GM21360 (cell line): ENCODE measurements around the gene APBA3.

Experiments
- ATAC-seq: cut with Tn5 transposase; IDR thresholded peaks from one replicate; pipeline ENCODE4 v1.9.1; 2021; ENCODE audit warnings: mild to moderate bottlenecking, moderate library complexity; ENCODE audit not compliant: unreplicated experiment

Gene APBA3

DNA sequence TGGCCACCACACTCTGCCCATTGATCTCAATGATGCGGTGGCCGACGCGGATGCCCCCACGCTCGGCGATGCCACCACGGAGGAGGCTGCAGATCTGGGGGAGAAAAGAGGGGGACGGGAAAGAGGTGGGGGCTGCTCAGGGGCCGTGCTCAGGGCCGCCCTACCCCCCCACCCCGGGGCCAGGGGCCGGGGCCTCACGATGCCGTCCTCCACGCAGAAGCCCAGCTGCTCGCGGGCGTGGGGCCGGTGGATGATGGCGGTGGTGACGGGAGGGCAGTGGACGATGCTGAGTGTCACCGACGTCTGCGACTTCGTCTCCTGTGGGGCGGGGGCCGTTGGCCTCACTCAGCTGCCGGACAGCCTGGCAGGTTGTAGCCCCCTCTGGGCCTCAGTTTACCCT is 10.3 kb downstream of the APBA3 start:
- ATAC-seq: no peak

DNA sequence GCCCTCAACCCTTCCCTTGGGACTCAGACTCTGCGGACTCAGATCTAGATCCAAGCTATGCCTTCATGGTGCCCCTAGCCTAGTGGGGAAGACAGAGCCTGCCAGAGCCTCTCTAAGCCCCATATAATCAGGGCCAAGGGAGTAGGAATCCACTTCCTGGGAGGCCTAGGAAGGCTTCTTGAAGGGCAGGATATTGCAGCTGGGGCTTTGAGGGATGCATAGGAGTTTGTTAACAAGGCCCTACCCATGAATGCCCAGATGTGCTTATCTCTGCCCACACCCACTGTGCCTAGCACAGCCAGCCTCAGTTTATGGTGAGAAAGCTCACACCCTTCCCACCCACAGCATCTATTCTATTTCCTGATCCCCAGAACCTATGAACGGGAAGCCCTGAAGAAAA is 11.3 kb downstream of the APBA3 start:
- ATAC-seq: no peak

DNA sequence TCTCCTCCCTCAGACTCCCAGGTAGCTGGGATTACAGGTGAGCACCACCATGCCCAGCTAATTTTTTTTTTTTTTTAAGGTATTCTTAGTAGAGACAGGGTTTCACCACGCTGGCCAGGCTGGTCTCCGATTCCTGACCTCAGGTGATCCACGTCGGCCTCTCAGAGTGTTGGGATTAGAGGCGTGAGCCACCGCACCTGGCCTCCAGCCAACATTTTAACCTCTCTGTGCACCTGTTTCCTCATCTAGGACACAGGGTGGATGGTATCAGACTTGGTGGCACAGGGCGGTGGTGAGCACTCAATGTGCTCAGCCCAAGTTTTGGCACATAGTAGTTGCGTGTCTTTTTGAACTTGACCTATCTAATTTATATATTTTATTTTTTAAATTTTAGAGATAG is 12.5 kb downstream of the APBA3 start:
- no peak for ATAC-seq

DNA sequence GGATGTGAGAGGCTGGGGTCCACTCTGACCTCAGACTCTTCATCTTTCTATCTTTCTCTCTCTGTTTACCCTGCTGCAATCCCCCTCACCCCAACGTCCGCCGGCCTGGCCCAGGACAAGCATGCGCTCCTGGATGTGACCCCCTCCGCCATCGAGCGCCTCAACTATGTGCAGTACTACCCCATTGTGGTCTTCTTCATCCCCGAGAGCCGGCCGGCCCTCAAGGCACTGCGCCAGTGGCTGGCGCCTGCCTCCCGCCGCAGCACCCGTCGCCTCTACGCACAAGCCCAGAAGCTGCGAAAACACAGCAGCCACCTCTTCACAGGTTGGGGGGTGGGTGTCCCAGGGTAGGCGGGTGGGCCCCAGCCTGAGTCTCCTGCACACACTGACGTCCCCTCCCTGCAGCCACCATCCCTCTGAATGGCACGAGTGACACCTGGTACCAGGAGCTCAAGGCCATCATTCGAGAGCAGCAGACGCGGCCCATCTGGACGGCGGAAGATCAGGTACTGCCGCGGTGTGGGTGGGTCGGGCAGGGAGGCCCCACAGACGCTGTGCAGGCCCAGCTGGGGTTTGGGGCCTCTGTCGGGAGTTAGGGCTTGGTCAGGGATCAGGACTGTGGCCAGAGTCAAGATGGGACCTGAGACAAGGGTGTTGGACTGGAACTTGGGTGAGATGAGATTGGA is 15.0 kb downstream of the APBA3 start:
- no peak for ATAC-seq

DNA sequence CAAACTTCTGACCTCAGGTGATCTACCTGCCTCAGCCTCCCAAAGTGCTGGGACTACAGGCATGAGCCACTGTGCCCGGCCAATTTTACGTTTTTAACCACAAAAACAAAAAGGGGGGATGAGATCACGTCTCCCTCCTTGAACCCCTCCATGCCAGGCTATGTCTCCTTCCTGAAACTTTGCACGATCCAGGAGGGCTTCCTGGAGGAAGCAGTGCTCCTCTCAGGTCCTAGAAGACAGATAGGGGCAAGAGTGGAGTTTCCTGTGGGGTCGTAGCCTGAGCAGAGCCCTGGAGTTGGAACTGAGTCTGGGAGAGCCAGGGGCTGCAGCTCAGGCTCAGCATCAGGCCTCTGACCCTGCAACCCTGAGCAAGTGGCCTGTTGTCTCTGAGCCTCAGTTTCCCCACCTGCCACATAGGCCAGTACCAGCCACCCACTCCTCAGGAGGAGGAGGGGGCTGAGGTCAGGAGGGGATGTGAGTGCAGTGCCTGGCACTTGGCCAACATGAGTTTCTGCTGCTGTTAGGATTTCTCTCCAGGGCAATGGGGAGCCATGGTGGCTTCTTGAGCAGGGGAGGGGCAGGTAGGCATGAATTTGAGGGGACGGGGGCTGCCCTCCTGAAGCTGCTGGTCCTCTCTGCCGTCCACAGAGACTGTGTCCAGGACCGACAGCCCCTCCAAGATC is 16.0 kb downstream of the APBA3 start:
- no peak for ATAC-seq

DNA sequence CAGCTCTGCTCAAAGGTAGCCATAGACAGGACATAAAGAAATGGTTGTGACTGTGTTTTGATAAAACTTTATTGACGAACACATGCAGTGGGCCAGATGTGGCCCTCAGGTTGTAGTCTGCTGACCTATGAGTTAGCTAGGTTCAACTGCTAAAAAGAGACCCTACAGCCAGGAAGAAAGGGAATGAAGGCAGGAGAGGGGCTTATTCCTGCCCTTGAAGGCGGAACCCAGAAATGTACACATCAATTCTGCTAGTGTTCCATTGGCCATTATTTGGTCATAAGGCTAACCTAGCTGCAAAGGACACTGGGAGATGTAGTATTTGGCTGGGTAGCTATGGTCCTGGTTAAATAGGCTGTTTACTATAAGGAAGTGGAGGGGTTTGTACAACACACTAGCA is 18.0 kb downstream of the APBA3 start:
- no peak for ATAC-seq

DNA sequence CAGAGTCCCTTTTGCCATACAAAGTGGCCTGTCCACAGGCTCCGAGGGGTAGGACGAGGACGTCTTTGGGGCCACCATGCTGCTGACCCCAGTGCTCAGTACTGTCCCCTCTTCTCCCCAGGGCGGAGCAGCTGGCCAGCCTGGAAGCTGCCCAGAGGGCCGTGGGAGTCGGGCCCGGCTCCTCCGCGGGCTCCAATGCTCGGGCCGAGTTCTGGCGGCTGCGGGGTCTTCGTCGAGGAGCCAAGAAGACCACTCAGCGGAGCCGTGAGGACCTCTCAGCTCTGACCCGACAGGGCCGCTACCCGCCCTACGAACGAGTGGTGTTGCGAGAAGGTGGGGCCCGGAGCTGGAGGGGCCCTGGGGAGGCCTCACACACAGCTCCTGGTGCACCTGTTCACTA is 21.1 kb downstream of the APBA3 start:
- ATAC-seq: no peak

DNA sequence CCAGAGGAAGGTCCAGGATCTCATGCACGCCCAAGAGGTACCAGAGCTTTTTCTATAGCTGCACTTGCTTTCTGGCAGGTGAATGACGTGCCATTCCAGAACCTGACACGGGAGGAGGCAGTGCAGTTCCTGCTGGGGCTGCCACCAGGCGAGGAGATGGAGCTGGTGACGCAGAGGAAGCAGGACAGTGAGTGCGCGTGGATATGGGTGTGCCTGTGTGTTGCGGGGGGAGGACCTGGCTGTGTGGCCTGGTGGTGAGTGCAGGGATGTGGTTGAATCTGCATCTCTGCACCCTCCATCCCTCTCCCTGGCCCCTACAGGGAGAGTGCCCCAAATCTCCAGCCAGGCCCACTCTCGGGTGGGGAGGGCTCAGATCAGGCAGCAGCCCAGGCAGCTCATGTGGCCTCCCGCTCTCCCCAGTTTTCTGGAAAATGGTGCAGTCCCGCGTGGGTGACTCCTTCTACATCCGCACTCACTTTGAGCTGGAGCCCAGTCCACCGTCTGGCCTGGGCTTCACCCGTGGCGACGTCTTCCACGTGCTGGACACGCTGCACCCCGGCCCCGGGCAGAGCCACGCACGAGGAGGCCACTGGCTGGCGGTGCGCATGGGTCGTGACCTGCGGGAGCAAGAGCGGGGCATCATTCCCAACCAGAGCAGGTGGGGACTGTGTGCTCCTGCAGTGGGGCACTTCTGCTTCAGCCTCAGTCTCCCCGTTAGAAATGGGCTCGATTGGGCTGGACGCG is 22.8 kb downstream of the APBA3 start:
- no peak for ATAC-seq

DNA sequence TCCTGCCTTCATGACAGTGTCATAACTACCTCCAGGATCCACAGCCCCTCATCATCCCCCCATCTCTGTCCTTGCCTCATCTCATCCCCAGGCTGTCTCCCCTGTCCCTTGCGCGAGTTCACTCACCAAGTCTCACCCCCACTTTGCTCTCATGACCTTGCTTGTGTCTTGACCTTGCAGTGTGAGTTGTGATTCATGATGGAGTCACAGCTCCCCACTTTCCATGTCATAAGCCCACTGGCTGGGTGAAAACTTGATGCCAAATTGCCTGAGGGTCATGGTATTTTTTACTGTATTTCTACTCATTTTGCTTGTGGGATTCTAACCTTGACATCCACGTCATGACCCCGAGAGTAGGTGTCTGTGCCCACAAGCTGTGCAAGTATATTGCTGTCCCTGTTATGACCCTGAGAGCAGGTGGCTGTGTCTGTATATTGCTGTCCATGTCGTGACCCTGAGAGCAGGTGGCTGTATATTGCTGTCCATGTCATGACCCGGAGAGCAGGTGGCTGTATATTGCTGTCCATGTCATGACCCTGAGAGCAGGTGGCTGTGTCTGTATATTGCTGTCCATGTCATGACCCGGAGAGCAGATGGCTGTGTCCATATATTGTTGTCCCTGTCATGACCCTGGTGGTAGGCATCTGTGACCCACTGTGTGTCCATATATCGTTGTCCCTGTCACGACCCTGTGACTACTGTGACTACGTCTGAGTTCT is 23.8 kb downstream of the APBA3 start:
- ATAC-seq: no peak

GRCh38 chr19:3736106-3736724 is 25.3 kb downstream of the APBA3 start:
- ATAC-seq: no peak

DNA sequence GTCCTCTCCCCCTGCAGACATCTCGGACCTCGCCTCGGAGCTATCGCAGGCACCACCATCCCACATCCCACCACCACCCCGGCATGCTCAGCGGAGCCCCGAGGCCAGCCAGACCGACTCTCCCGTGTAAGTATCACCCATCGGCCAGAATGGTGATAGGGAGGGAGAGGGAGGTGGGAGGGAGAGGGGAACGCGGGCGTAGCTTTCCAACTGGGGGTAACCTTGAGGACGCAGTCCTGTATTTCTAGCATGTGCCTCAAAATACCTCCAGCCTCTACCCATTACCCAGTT is 27.2 kb downstream of the APBA3 start:
- no peak for ATAC-seq

DNA sequence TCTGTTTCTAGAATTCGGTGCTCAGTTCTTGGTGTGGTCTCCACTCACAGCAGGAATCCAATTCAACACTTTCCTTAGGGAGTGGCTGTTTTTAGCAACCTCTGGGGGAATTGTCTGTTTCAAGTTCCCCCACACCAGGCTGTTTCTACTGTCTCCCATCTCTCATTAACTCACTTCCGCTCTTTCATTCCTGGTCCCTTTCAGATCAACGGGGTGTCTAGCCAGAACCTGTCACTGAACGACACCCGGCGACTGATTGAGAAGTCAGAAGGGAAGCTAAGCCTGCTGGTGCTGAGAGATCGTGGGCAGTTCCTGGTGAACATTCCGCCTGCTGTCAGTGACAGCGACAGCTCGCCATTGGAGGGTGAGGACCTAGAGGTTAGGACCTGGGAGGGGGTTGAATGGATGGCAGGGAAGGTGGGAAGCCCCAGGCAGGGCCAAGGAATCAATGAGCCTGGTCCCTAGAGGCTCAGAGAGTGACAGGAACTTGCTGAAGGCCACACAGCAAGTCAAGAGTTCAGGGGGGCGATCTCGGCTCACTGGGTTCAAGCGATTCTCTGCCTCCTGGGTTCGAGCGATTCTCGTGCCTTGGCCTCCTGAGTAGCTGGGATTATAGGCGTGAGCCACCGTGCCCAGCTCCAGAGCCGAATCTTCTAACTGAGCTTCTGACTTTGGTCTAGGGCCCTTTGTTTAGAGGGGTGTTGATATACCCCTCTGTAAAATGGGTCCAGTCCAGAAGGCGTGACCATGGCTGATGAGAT is 27.8 kb downstream of the APBA3 start:
- no peak for ATAC-seq

DNA sequence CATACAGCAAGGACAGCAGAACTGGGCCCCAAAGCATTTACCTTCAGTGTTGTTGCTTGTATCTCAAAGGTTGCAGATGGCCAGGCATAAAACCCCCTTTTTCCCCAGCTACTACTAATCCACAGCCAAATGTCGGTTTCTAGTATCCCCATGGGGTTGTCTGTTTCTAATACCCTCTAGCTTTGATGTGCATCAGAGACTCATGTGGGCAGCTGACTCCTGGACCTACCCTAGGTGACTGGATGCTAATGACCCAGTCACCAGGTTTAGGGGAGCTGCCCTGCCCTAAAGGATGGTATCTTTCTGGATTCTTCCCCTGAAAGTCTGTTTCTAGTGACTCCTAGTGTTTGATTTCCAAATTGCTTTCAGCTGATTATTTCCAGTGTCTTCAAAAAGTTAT is 29.4 kb downstream of the APBA3 start:
- ATAC-seq: no peak

- no peak for ATAC-seq
Observed at GRCh38 chr19:3730457-3730958, 31.0 kb downstream of the APBA3 start.

GRCh38 chr19:3725640-3726310 is 35.7 kb downstream of the APBA3 start:
- ATAC-seq: no peak

- ATAC-seq: no peak
Observed at GRCh38 chr19:3725121-3725520, 36.4 kb downstream of the APBA3 start.

GRCh38 chr19:3723883-3724282 is 37.6 kb downstream of the APBA3 start:
- no peak for ATAC-seq

- no peak for ATAC-seq
Observed at GRCh38 chr19:3723110-3723488, 38.4 kb downstream of the APBA3 start.

GRCh38 chr19:3722443-3723109 is 38.9 kb downstream of the APBA3 start:
- no peak for ATAC-seq
